GM12874 (cell line): ENCODE data around the gene ZNF592.

Experiments
- CTCF ChIP-seq: IDR thresholded peaks from 2 replicates; pipeline ENCODE4 v1.5.1; 2011; ENCODE audit warnings: low read depth, mild to moderate bottlenecking, control low read depth, low read length, moderate library complexity; ENCODE audit not compliant: insufficient read depth

Gene ZNF592

GRCh38 chr15:84813931-84814330, 65.5 kb downstream of the ZNF592 start:
- TF ChIP-seq CTCF, result no peak

- TF ChIP-seq CTCF, result no peak
These were observed 66.5 kb downstream of the ZNF592 start for GRCh38 chr15:84814916-84815315.

GRCh38 chr15:84816694-84817465, 68.5 kb downstream of the ZNF592 start, which contains the start of gene ALPK3:
TSS of gene ALPK3 (plus strand) at chr15:84817356. CDS start at chr15:84817453, 97 bp downstream.
- no peak for TF ChIP-seq CTCF

- TF ChIP-seq CTCF, result peak; percentile 12; the same call in 1 of the 2 replicates
These were observed 69.2 kb downstream of the ZNF592 start for GRCh38 chr15:84817466-84818081.

- TF ChIP-seq CTCF, result no peak
These were observed 70.1 kb downstream of the ZNF592 start for GRCh38 chr15:84818261-84819131.

GRCh38 chr15:84819291-84819768, 70.9 kb downstream of the ZNF592 start:
- no peak for TF ChIP-seq CTCF

- no peak for TF ChIP-seq CTCF
These were observed 71.4 kb downstream of the ZNF592 start for GRCh38 chr15:84819791-84820190.
